Measurements from ENCODE around the gene JARID2. TPM values are rescaled to one million over a fixed set of nuclear protein-coding genes. Genes with fewer than 3 reads are reported as not detected.

JARID2 gene
- total and polyA plus RNA-seq, 10 of the 15 experiments (the other 5 are each of a cell fraction or from before 2014, with no cell fraction given), result 4.2 to 21.6 (median 11.7) TPM

GRCh38 chr6:15462717-15463525 is 217.1 kb downstream of the JARID2 start (continued):
- TF ChIP-seq HSF1 (IDR thresholded peaks at IDR 0.05; ENCODE audit: low read depth, low read length) (no peak), ZNF384 (IDR thresholded peaks at IDR 0.05; ENCODE audit: borderline replicate concordance, low read depth, low read length) (no peak), E4F1 (IDR thresholded peaks at IDR 0.05; ENCODE audit: borderline replicate concordance, partially characterized antibody) (no peak), CBFB (IDR thresholded peaks at IDR 0.05; ENCODE audit: low read depth) (no peak), TCF3 (IDR thresholded peaks at IDR 0.05; ENCODE audit: borderline replicate concordance, insufficient read depth, low read depth, low read length) (no peak), FOS (IDR thresholded peaks at IDR 0.05; ENCODE audit: borderline replicate concordance, extremely low read depth, insufficient read length) (no peak), ZNF622 (IDR thresholded peaks at IDR 0.05) (no peak), ZNF274 (IDR thresholded peaks at IDR 0.05; ENCODE audit: insufficient read depth, insufficient read length) (no peak), JUND (IDR thresholded peaks at IDR 0.05; ENCODE audit: low read depth, low read length) (no peak), CEBPB (IDR thresholded peaks at IDR 0.05; ENCODE audit: borderline replicate concordance in 1 of 2, low read depth in 2 of 2, low read length in 2 of 2) (no peak)
